Psoas muscle (tissue), 8 donors: ENCODE results near the gene GP5. TPM values are rescaled to one million over a fixed set of nuclear protein-coding genes. Genes with fewer than 3 reads are reported as not detected.

Experiments used
- ATAC-seq, 4 donors: fragments of 200-7000 bp; cut with Tn5 transposase; one replicate each; pipeline ENCODE4 v1.9.1; 2020; ENCODE audit warnings: moderate library complexity in 3 of 4, mild to moderate bottlenecking in 2 of 4
- DNase-seq, 2 donors: peaks; one replicate each; pipeline ENCODE4 v3.0.0-alpha.2; 2020
- H3K27ac ChIP-seq: fragments of 200-600 bp; one replicate; pipeline ENCODE4 v1.8.0; 2022
- H3K27me3 ChIP-seq, 3 donors: fragments of 200-600 bp in 1 of 3; one replicate each; pipeline versions ENCODE4 v1.6.1 to v1.8.0; 2013 to 2022; ENCODE audit warnings: low read length in 2 of 3, mild to moderate bottlenecking in 2 of 3, moderate library complexity in 1 of 3; ENCODE audit not compliant: insufficient read depth in 3 of 3
- H3K36me3 ChIP-seq, 2 donors: fragments of 200-600 bp in 1 of 2; one replicate each; pipeline versions ENCODE4 v1.6.1 to v1.8.0; 2013 to 2022; ENCODE audit warnings: low read depth in 1 of 2, mild to moderate bottlenecking in 1 of 2, moderate library complexity in 1 of 2; ENCODE audit not compliant: insufficient read depth in 1 of 2
- H3K4me1 ChIP-seq: fragments of 200-600 bp; one replicate; pipeline ENCODE4 v1.8.0; 2022
- H3K4me3 ChIP-seq: fragments of 200-600 bp; one replicate; pipeline ENCODE4 v1.8.0; 2022; ENCODE audit warnings: mild to moderate bottlenecking
- H3K9me3 ChIP-seq: fragments of 200-600 bp; one replicate; pipeline ENCODE4 v1.8.0; 2022
- CTCF ChIP-seq: fragments of 200-600 bp; IDR thresholded peaks from one replicate; pipeline ENCODE4 v1.8.0; 2022; ENCODE audit warnings: antibody characterized with exemption
- WGBS, 3 donors: extraction: QIAGEN DNeasy Blood & Tissue Kit; methylation state at CpG; one replicate each; pipeline versions ENCODE4 v1.1.6 to v1.1.7; 2013; 5-methylcytosine and 5-hydroxymethylcytosine counted together
- intact Hi-C, 2 donors: fragments of 100-400 bp; cut with DNase I; formaldehyde crosslinking; loops; one replicate each; pipeline versions ENCODE4 v1.11.0 to v1.14.2; 2022
- polyA plus RNA-seq, 3 donors: library from polyadenylated mRNA; stranded (reverse); fragments of 200-250 nt; gene quantifications; one replicate each; pipeline ENCODE4 v1.2.3, GENCODE V29; 2013
- total RNA-seq, 4 donors: library from RNA; stranded (reverse); fragmentation: NEBNext Ultra II Directional in 2 of 4; extraction: Animal tissue kit (Norgen Biotek cat#: 25700) in 2 of 4; gene quantifications; one replicate each; pipeline versions ENCODE4 v1.2.1 to v1.2.4, GENCODE V29; 2021 to 2023
- donor health status: healthy with polysubstance abuse.
- donor health status: DM: no; HTN: no; CAD: no; lungs with moderate emphysema.
- donor health status: Bipolar disorder and iron deficiency.
- donor health status: healthy.
- donor health status: DM: yes; HTN: yes; CAD: no.
- donor health status: DM: no; HTN: no; CAD: no.
- donor health status: DM: no; HTN: no; CAD: no.
- donor health status: DM: yes; HTN: yes; CAD: no.

The GP5 gene
- total and polyA plus RNA-seq, 7 donors, result 0.01 TPM; not detected in 6

- H3K4me3 ChIP-seq, result no peak overlapping the region
- no peak for DNase-seq
- H3K9me3 ChIP-seq, result no peaks in the 10 kb centered on the region
- H3K4me1 ChIP-seq, result no peaks in the 10 kb centered on the region
- intact Hi-C loops, result no loop called here
- WGBS, 3 donors, result 76 to 81% (median 79%) methylated on average over 7 of the region's 7 CpGs
- TF ChIP-seq CTCF, result no peak
- peaks cover 0 to 20% (median 5%) of the 10 kb centered on the region in 3 donors for H3K27me3 ChIP-seq
- no peaks in the 10 kb centered on the region for H3K36me3 ChIP-seq
- ATAC-seq, result no peak
- no peak overlapping the region for H3K27ac ChIP-seq
Observed at GRCh38 chr3:194380326-194380725, 18.7 kb downstream of the GP5 start.

GRCh38 chr3:194379651-194380050, 19.4 kb downstream of the GP5 start:
- H3K36me3 ChIP-seq, result no peaks in the 10 kb centered on the region
- TF ChIP-seq CTCF, result no peak
- DNase-seq, result no peak
- H3K9me3 ChIP-seq, result no peaks in the 10 kb centered on the region
- no peak overlapping the region for H3K27ac ChIP-seq
- no peak overlapping the region for H3K4me3 ChIP-seq
- WGBS, 3 donors, result 65 to 70% (median 68%) methylated on average over 9 of the region's 9 CpGs
- peaks cover 0 to 20% (median 5%) of the 10 kb centered on the region in 3 donors for H3K27me3 ChIP-seq
- intact Hi-C loops, result no loop called here
- ATAC-seq, result no peak
- H3K4me1 ChIP-seq, result no peaks in the 10 kb centered on the region

GRCh38 chr3:194379231-194379630, 19.8 kb downstream of the GP5 start:
- Histone ChIP-seq H3K4me1 (no peaks in the 10 kb centered on the region), H3K27me3 (peaks cover 0 to 20% (median 5%) of the 10 kb centered on the region in 3 donors), H3K27ac (no peak overlapping the region), H3K4me3 (no peak overlapping the region), H3K9me3 (no peaks in the 10 kb centered on the region), H3K36me3 (no peaks in the 10 kb centered on the region)
- 92 to 95% (median 94%) methylated on average over 6 of the region's 6 CpGs for WGBS, 3 donors
- no peak for TF ChIP-seq CTCF
- intact Hi-C loops, result no loop called here
- ATAC-seq (no peak), DNase-seq (no peak)

GRCh38 chr3:194377708-194378107, 21.4 kb downstream of the GP5 start:
- DNase-seq (no peak), ATAC-seq (no peak)
- peaks cover 0 to 24% (median 5%) of the 10 kb centered on the region in 3 donors for H3K27me3 ChIP-seq
- H3K27ac ChIP-seq, result no peak overlapping the region
- intact Hi-C loops, result no loop called here
- H3K4me3 ChIP-seq, result no peak overlapping the region
- WGBS, 3 donors, result 90 to 95% (median 90%) methylated on average over 1 of the region's 1 CpG
- no peak for TF ChIP-seq CTCF
- no peaks in the 10 kb centered on the region for H3K9me3 ChIP-seq
- H3K4me1 ChIP-seq, result no peaks in the 10 kb centered on the region
- H3K36me3 ChIP-seq, result no peaks in the 10 kb centered on the region

GRCh38 chr3:194376241-194376560, 22.9 kb downstream of the GP5 start:
- Histone ChIP-seq H3K9me3 (no peaks in the 10 kb centered on the region), H3K27me3 (peaks cover 0 to 24% (median 5%) of the 10 kb centered on the region in 3 donors), H3K36me3 (no peaks in the 10 kb centered on the region), H3K4me1 (no peaks in the 10 kb centered on the region), H3K4me3 (no peak overlapping the region), H3K27ac (no peak overlapping the region)
- WGBS, 3 donors, result 74 to 78% (median 75%) methylated on average over 10 of the region's 10 CpGs
- DNase-seq, result no peak
- intact Hi-C loops, result no loop called here
- no peak for ATAC-seq
- no peak for TF ChIP-seq CTCF
